Spleen (tissue), 11 donors: Measurements from ENCODE around the gene PRSS8. TPM values are rescaled to one million over a fixed set of nuclear protein-coding genes. Genes with fewer than 3 reads are reported as not detected.
"Not testable (repeated sequence)": the region's sequence is repeated elsewhere in the genome, so short reads cannot be mapped to it uniquely, and the experiment has no call there.

Source experiments
- DNase-seq: peaks from one replicate; pipeline ENCODE4 v3.0.0-alpha.2; 2020
- H3K27ac ChIP-seq, 8 donors: fragments of 200-600 bp; sonication (generic) in 7 of 8; 1 replicate in 4 of 8; 2 replicates in 4 of 8; pipeline versions ENCODE4 v1.5.0 to v1.8.0; 2016 to 2021; ENCODE audit warnings: inconsistent platforms in 4 of 8, mild to moderate bottlenecking in 4 of 8, moderate library complexity in 1 of 8
- H3K27me3 ChIP-seq, 7 donors: fragments of 200-600 bp; sonication (generic) in 6 of 7; replicated peaks in 1 of 7; 1 replicate in 4 of 7; 2 replicates in 3 of 7; pipeline versions ENCODE4 v1.5.0 to v1.8.0; 2016 to 2021; ENCODE audit warnings: inconsistent platforms in 3 of 7, mild to moderate bottlenecking in 1 of 7
- H3K36me3 ChIP-seq, 6 donors: fragments of 200-600 bp; sonication (generic) in 5 of 6; 1 replicate in 4 of 6; 2 replicates in 2 of 6; pipeline versions ENCODE4 v1.5.0 to v1.8.0; 2016 to 2021; ENCODE audit warnings: inconsistent platforms in 2 of 6
- H3K4me1 ChIP-seq, 6 donors: fragments of 200-600 bp; sonication (generic) in 5 of 6; 1 replicate in 3 of 6; 2 replicates in 3 of 6; pipeline versions ENCODE4 v1.5.0 to v1.8.0; 2016 to 2021; ENCODE audit warnings: inconsistent platforms in 3 of 6
- H3K4me3 ChIP-seq, 8 donors: fragments of 200-600 bp; sonication (generic) in 7 of 8; 1 replicate in 4 of 8; 2 replicates in 4 of 8; pipeline versions ENCODE4 v1.5.0 to v1.8.0; 2016 to 2021; ENCODE audit warnings: inconsistent platforms in 4 of 8, mild to moderate bottlenecking in 4 of 8, moderate library complexity in 2 of 8
- H3K9me3 ChIP-seq, 8 donors: fragments of 200-600 bp; sonication (generic) in 7 of 8; 1 replicate in 4 of 8; 2 replicates in 4 of 8; pipeline versions ENCODE4 v1.5.0 to v1.8.0; 2016 to 2021; ENCODE audit warnings: inconsistent platforms in 4 of 8
- CTCF ChIP-seq, 11 experiments: fragments of 200-600 bp in 7 of 11; fragments of 450-650 bp in 4 of 11; sonication (generic) in 4 of 11; IDR thresholded peaks in 8 of 11; conservative IDR thresholded peaks in 3 of 11; 1 replicate in 7 of 11; 2 replicates in 4 of 11; pipeline versions ENCODE4 v1.4.0 to v1.8.0; 2016 to 2021; ENCODE audit warnings: antibody characterized with exemption in 11 of 11, inconsistent platforms in 4 of 11, mild to moderate bottlenecking in 1 of 11
- POLR2A ChIP-seq, 3 donors: fragments of 450-650 bp; IDR thresholded peaks; one replicate each; pipeline ENCODE4 v1.5.1; 2017; ENCODE audit warnings: antibody characterized with exemption in 3 of 3, mild to moderate bottlenecking in 1 of 3
- POLR2AphosphoS5 ChIP-seq, 3 donors: sonication (generic); formaldehyde crosslinking; IDR thresholded peaks; one replicate each; pipeline ENCODE4 v1.5.1; 2017; ENCODE audit warnings: antibody characterized with exemption in 3 of 3
- WGBS, 5 donors: extraction: QIAGEN DNeasy Blood & Tissue Kit in 3 of 5; methylation state at CpG; one replicate each; pipeline versions ENCODE4 v1.1.5 to v1.1.7; 2013 to 2018; 5-methylcytosine and 5-hydroxymethylcytosine counted together
- intact Hi-C: fragments of 100-400 bp; cut with DNase I; formaldehyde crosslinking; loops from one replicate; pipeline ENCODE4 v1.15.0; 2023; ENCODE audit warnings: low total_unique reads
- polyA plus RNA-seq, 3 donors: library from polyadenylated mRNA; stranded (reverse); fragments of 200-250 nt; gene quantifications; one replicate each; pipeline ENCODE4 v1.2.1, GENCODE V29; 2013
- total RNA-seq, 7 donors: library from RNA; depleted of rRNA in 3 of 7; stranded (reverse); fragments of >200 nt in 3 of 7; fragmentation: NEBNext Ultra II Directional in 4 of 7; extraction: Animal tissue kit (Norgen Biotek cat#: 25700) in 4 of 7; gene quantifications; one replicate each; pipeline versions ENCODE4 v1.1.0 to v1.2.1, GENCODE V29; 2016 to 2021
- donor health status: healthy with polysubstance abuse.
- donor health status: DM: no; HTN: no; CAD: no; lungs with moderate emphysema.
- donor health status: DM: no; HTN: no; CAD: no.
- donor health status: Bipolar disorder and iron deficiency.
- donor health status: healthy.
- donor health status: DM: no; HTN: no; CAD: no.
- donor health status: DM: yes; HTN: yes; CAD: no.

The PRSS8 gene
- total and polyA plus RNA-seq, 10 donors = 0.07 to 0.19 (median 0.15) TPM; not detected in 7

- DNase-seq = no peak
- intact Hi-C loops = no loop called here
- Histone ChIP-seq H3K36me3 (no peaks in the 10 kb centered on the region), H3K9me3 (no peaks in the 10 kb centered on the region), H3K27me3 (peaks cover 0 to 21% (median 0%) of the 10 kb centered on the region in 7 donors), H3K27ac (no peak overlapping the region), H3K4me1 (peaks cover 0 to 22% (median 3%) of the 10 kb centered on the region in 6 donors), H3K4me3 (no peak overlapping the region)
- TF ChIP-seq POLR2AphosphoS5 (IDR thresholded peaks at IDR 0.05) = no peak
- TF ChIP-seq POLR2A (IDR thresholded peaks at IDR 0.05) = no peak
- TF ChIP-seq CTCF (IDR thresholded peaks at IDR 0.05 in 8 of 11, conservative IDR thresholded peaks at IDR 0.05 in 3 of 11) = no peak
- WGBS, 5 donors = 81 to 92% (median 90%) methylated on average over 19 to 25 of the region's 25 CpGs
Observed at GRCh38 chr16:31148896-31149295, 13.4 kb upstream of the PRSS8 start.

- Histone ChIP-seq H3K36me3 (no peaks in the 10 kb centered on the region), H3K27ac (no peak overlapping the region), H3K9me3 (no peaks in the 10 kb centered on the region), H3K4me3 (peak overlapping the region in 1 of 8 donors; percentile 13), H3K4me1 (peaks cover 0 to 23% (median 5%) of the 10 kb centered on the region in 6 donors), H3K27me3 (peaks cover 0 to 21% (median 0%) of the 10 kb centered on the region in 7 donors)
- intact Hi-C loops = no loop called here
- TF ChIP-seq CTCF (IDR thresholded peaks at IDR 0.05 in 8 of 11, conservative IDR thresholded peaks at IDR 0.05 in 3 of 11) (no peak), POLR2A (IDR thresholded peaks at IDR 0.05) (no peak), POLR2AphosphoS5 (IDR thresholded peaks at IDR 0.05) (no peak)
- DNase-seq = no peak
- WGBS, 5 donors = 42 to 60% (median 54%) methylated on average over 18 to 40 of the region's 40 CpGs
Observed at GRCh38 chr16:31148281-31148728, 12.8 kb upstream of the PRSS8 start.

- DNase-seq = no peak
- WGBS, 5 donors = 87 to 95% (median 90%) methylated on average over 3 of the region's 3 CpGs
- H3K36me3 ChIP-seq = no peaks in the 10 kb centered on the region
- no peak overlapping the region for H3K27ac ChIP-seq
- peaks cover 0 to 31% (median 12%) of the 10 kb centered on the region in 6 donors for H3K4me1 ChIP-seq
- peaks cover 0 to 21% (median 0%) of the 10 kb centered on the region in 7 donors for H3K27me3 ChIP-seq
- H3K9me3 ChIP-seq = no peaks in the 10 kb centered on the region
- no peak for TF ChIP-seq CTCF (IDR thresholded peaks at IDR 0.05 in 8 of 11, conservative IDR thresholded peaks at IDR 0.05 in 3 of 11)
- TF ChIP-seq POLR2A (IDR thresholded peaks at IDR 0.05) = no peak
- no peak for TF ChIP-seq POLR2AphosphoS5 (IDR thresholded peaks at IDR 0.05)
- intact Hi-C loops = no loop called here
- no peak overlapping the region for H3K4me3 ChIP-seq
Observed at GRCh38 chr16:31147574-31147973, 12.0 kb upstream of the PRSS8 start.

GRCh38 chr16:31145398-31145990, 10.0 kb upstream of the PRSS8 start:
- 71 to 83% (median 80%) methylated on average over 12 of the region's 12 CpGs for WGBS, 5 donors
- H3K4me1 ChIP-seq = peaks cover 7 to 49% (median 24%) of the 10 kb centered on the region in 6 donors
- no peak for TF ChIP-seq CTCF (IDR thresholded peaks at IDR 0.05 in 8 of 11, conservative IDR thresholded peaks at IDR 0.05 in 3 of 11)
- no peak for TF ChIP-seq POLR2A (IDR thresholded peaks at IDR 0.05)
- TF ChIP-seq POLR2AphosphoS5 (IDR thresholded peaks at IDR 0.05) = no peak
- H3K27me3 ChIP-seq = peaks cover 0 to 21% (median 0%) of the 10 kb centered on the region in 7 donors
- H3K36me3 ChIP-seq = no peaks in the 10 kb centered on the region
- H3K9me3 ChIP-seq = no peaks in the 10 kb centered on the region
- H3K27ac ChIP-seq = no peak overlapping the region
- no peak overlapping the region for H3K4me3 ChIP-seq
- DNase-seq = no peak
- intact Hi-C loops = no loop called here

- Histone ChIP-seq H3K4me1 (peaks cover 7 to 44% (median 23%) of the 10 kb centered on the region in 6 donors), H3K27me3 (peaks cover 0 to 21% (median 0%) of the 10 kb centered on the region in 7 donors)
- 92 to 99% (median 95%) methylated on average over 7 of the region's 7 CpGs for WGBS, 5 donors
- H3K27ac ChIP-seq, intact Hi-C loops, H3K9me3 ChIP-seq, DNase-seq, H3K36me3 ChIP-seq, H3K4me3 ChIP-seq: not testable (repeated sequence)
Observed at GRCh38 chr16:31144418-31144817, 8.9 kb upstream of the PRSS8 start.
